ENCODE results near the gene CPED1. TPM values are rescaled to one million over a fixed set of nuclear protein-coding genes. Genes with fewer than 3 reads are reported as not detected.
A peak's percentile ranks its signal among the peaks of the same experiment; 100 is the strongest.

CPED1 gene
- total RNA-seq, 2 experiments from 2014 or later = not detected

GRCh38 chr7:120944826-120945562 is 43.5 kb upstream of the CPED1 start:
- no peak for TF ChIP-seq CTCF (IDR thresholded peaks at IDR 0.05)
- H3K27ac Mint-ChIP-seq = no peak overlapping the region
- POLR2A ChIA-PET = no interaction called here
- CTCF ChIA-PET = no interaction called here
- H3K36me3 Mint-ChIP-seq (ENCODE audit: low read depth) = no peaks in the 10 kb centered on the region
- intact Hi-C loops (cut with micrococcal nuclease) = loop anchor here (5.0 kb wide), 2 partner anchors 138 to 153 kb away; no protein-coding TSS in a partner anchor
- peaks cover 7% of the 10 kb centered on the region for H3K4me1 Mint-ChIP-seq (ENCODE audit: low read depth)
- H3K4me3 Mint-ChIP-seq = no peak overlapping the region
- H3K27me3 Mint-ChIP-seq = peaks cover 5% of the 10 kb centered on the region
- ATAC-seq (no peak), DNase-seq (no peak)
- H3K9me3 Mint-ChIP-seq = no peaks in the 10 kb centered on the region

- ChIA-PET CTCF (interaction anchor here (1.0 to 1.7 kb wide), 3 partner anchors 39 to 156 kb away, joined by 3 read pairs; no protein-coding TSS in a partner anchor), POLR2A (no interaction called here)
- peaks cover 5% of the 10 kb centered on the region for H3K27me3 Mint-ChIP-seq
- DNase-seq (no peak), ATAC-seq (no peak)
- H3K36me3 Mint-ChIP-seq (ENCODE audit: low read depth) = peaks cover 5% of the 10 kb centered on the region
- intact Hi-C loops (cut with micrococcal nuclease) = no loop called here
- H3K27ac Mint-ChIP-seq = no peak overlapping the region
- no peak overlapping the region for H3K4me3 Mint-ChIP-seq
- H3K9me3 Mint-ChIP-seq = no peaks in the 10 kb centered on the region
- H3K4me1 Mint-ChIP-seq (ENCODE audit: low read depth) = peaks cover 13% of the 10 kb centered on the region
- no peak for TF ChIP-seq CTCF (IDR thresholded peaks at IDR 0.05)
These were observed 40.5 kb upstream of the CPED1 start for GRCh38 chr7:120947980-120948379.

- ChIA-PET POLR2A (no interaction called here), CTCF (no interaction called here)
- no peaks in the 10 kb centered on the region for H3K9me3 Mint-ChIP-seq
- DNase-seq (no peak), ATAC-seq (no peak)
- peak overlapping the region; percentile 85 for H3K4me3 Mint-ChIP-seq
- peaks cover 13% of the 10 kb centered on the region for H3K4me1 Mint-ChIP-seq (ENCODE audit: low read depth)
- H3K27me3 Mint-ChIP-seq = peaks cover 5% of the 10 kb centered on the region
- peaks cover 9% of the 10 kb centered on the region for H3K36me3 Mint-ChIP-seq (ENCODE audit: low read depth)
- intact Hi-C loops (cut with micrococcal nuclease) = no loop called here
- peak overlapping the region; percentile 98 for H3K27ac Mint-ChIP-seq
- no peak for TF ChIP-seq CTCF (IDR thresholded peaks at IDR 0.05)
These were observed 39.1 kb upstream of the CPED1 start for GRCh38 chr7:120949393-120949911.

GRCh38 chr7:120949998-120950538 is 38.4 kb upstream of the CPED1 start:
- peaks cover 5% of the 10 kb centered on the region for H3K27me3 Mint-ChIP-seq
- H3K4me3 Mint-ChIP-seq = peak overlapping the region; percentile 85
- ChIA-PET POLR2A (interaction anchor here (0.7 to 2.3 kb wide), 4 partner anchors 12 to 152 kb away, joined by 3 to 9 read pairs (median 4); no protein-coding TSS in a partner anchor), CTCF (no interaction called here)
- H3K9me3 Mint-ChIP-seq = no peaks in the 10 kb centered on the region
- peaks cover 13% of the 10 kb centered on the region for H3K4me1 Mint-ChIP-seq (ENCODE audit: low read depth)
- TF ChIP-seq CTCF (IDR thresholded peaks at IDR 0.05) = no peak
- H3K36me3 Mint-ChIP-seq (ENCODE audit: low read depth) = peaks cover 9% of the 10 kb centered on the region
- ATAC-seq = no peak
- DNase-seq = no peak
- H3K27ac Mint-ChIP-seq = peak overlapping the region; percentile 98
- intact Hi-C loops (cut with micrococcal nuclease) = no loop called here

Measured in activated CD8-positive, alpha-beta T cell treated with anti-CD3 and anti-CD28 coated beads for 36 hours (primary cell).